Upper lobe of right lung (tissue), 1 donor: ENCODE measurements around the gene MEIS3. TPM values are rescaled to one million over a fixed set of nuclear protein-coding genes. Genes with fewer than 3 reads are reported as not detected.

ENCODE experiments used
- ATAC-seq: fragments of 200-7000 bp; cut with Tn5 transposase; one replicate; pipeline ENCODE4 v1.9.1; 2020; ENCODE audit warnings: mild to moderate bottlenecking, moderate library complexity
- DNase-seq: peaks from one replicate; pipeline ENCODE4 v3.0.0-alpha.2; 2020
- H3K27ac ChIP-seq: fragments of 200-600 bp; one replicate; pipeline ENCODE4 v1.8.0; 2022
- H3K27me3 ChIP-seq: fragments of 200-600 bp; one replicate; pipeline ENCODE4 v1.8.0; 2022; ENCODE audit warnings: mild to moderate bottlenecking
- H3K36me3 ChIP-seq: fragments of 200-600 bp; one replicate; pipeline ENCODE4 v1.8.0; 2022
- H3K4me1 ChIP-seq: fragments of 200-600 bp; one replicate; pipeline ENCODE4 v1.8.0; 2022
- H3K4me3 ChIP-seq: fragments of 200-600 bp; one replicate; pipeline ENCODE4 v1.8.0; 2022; ENCODE audit warnings: mild to moderate bottlenecking
- H3K9me3 ChIP-seq: fragments of 200-600 bp; one replicate; pipeline ENCODE4 v1.8.0; 2022
- intact Hi-C: fragments of 100-400 bp; cut with DNase I; formaldehyde crosslinking; loops from one replicate; pipeline ENCODE4 v1.11.0; 2022
- total RNA-seq: library from RNA; stranded (reverse); fragmentation: NEBNext Ultra II Directional; extraction: Animal tissue kit (Norgen Biotek cat#: 25700); gene quantifications from one replicate; pipeline ENCODE4 v1.2.1, GENCODE V29; 2021
- TF ChIP-seq, protein P1 (sequence below): fragments of 200-600 bp; IDR thresholded peaks from one replicate; pipeline ENCODE4 v1.8.0; 2022; ENCODE audit warnings: antibody characterized with exemption
- donor health status: DM: no; HTN: yes; CAD: no; lungs with severe emphysema.

Gene MEIS3
- total RNA-seq, 1 donor from 2014 or later: 4.3 TPM

DNA sequence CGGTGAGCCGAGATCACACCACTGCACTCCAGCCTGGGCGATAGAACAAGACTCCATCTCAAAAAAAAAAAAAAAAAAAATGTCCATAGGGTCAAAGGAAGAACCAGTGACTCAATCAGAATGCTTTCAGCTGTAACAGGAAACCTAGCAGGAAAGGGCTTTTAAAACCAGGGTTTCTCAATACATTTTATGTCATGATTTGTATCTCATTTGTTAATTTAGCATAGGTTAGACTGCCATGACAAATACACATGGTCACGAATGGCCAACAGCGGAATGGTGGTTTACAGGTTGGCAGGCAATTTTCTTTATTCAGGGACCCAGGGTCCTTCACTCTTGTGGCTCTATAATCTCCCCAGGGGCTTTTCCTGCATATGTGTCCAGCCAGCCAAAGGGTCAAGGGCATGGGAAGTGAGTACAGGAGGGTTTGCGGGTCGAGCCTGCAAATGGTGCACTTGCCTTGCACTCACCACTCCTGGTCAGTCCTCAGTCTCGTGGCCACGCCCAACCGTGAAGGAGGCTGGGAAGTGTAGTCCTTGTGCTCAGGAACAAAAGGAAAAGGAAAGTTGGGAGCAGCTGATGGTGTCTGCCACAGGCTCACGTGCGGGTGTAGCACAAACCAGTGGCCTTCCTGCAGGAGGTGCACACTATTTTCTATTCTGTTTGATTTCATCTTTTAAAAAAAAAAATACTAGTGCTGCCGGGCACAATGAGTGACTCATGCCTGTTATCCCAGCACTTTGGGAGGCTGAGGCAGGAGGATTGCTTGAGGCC, 55.4 kb downstream of the MEIS3 start:
- TF ChIP-seq, protein P1, sequence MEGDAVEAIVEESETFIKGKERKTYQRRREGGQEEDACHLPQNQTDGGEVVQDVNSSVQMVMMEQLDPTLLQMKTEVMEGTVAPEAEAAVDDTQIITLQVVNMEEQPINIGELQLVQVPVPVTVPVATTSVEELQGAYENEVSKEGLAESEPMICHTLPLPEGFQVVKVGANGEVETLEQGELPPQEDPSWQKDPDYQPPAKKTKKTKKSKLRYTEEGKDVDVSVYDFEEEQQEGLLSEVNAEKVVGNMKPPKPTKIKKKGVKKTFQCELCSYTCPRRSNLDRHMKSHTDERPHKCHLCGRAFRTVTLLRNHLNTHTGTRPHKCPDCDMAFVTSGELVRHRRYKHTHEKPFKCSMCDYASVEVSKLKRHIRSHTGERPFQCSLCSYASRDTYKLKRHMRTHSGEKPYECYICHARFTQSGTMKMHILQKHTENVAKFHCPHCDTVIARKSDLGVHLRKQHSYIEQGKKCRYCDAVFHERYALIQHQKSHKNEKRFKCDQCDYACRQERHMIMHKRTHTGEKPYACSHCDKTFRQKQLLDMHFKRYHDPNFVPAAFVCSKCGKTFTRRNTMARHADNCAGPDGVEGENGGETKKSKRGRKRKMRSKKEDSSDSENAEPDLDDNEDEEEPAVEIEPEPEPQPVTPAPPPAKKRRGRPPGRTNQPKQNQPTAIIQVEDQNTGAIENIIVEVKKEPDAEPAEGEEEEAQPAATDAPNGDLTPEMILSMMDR: no peak
- Histone ChIP-seq H3K9me3 (no peaks in the 10 kb centered on the region), H3K4me1 (no peaks in the 10 kb centered on the region), H3K27ac (no peak overlapping the region), H3K27me3 (no peaks in the 10 kb centered on the region), H3K36me3 (peaks cover 79% of the 10 kb centered on the region), H3K4me3 (no peak overlapping the region)
- intact Hi-C loops: no loop called here
- DNase-seq (no peak), ATAC-seq (peak; percentile 53)

DNA sequence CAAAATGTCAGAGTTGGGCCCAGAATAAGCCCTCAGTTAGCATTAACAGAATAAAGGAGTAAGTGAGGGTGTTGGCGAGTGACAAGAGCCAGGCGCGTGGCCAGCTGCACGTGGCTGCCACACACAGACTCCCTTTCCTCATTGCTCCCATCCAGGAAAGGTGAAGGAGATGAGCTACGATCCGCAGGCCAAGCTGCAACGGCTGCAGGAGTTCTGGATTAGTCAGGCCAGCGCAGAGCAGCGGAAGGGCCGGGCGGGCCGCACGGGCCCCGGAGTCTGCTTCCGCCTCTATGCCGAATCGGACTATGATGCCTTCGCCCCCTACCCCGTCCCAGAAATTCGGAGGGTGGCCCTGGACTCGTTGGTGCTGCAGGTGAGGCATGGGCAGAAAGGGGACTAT, 57.0 kb downstream of the MEIS3 start:
- Histone ChIP-seq H3K27ac (no peak overlapping the region), H3K36me3 (peaks cover 87% of the 10 kb centered on the region), H3K4me3 (no peak overlapping the region), H3K4me1 (no peaks in the 10 kb centered on the region), H3K27me3 (no peaks in the 10 kb centered on the region), H3K9me3 (no peaks in the 10 kb centered on the region)
- TF ChIP-seq, protein P1: no peak
- no peak for ATAC-seq
- intact Hi-C loops: no loop called here
- no peak for DNase-seq

DNA sequence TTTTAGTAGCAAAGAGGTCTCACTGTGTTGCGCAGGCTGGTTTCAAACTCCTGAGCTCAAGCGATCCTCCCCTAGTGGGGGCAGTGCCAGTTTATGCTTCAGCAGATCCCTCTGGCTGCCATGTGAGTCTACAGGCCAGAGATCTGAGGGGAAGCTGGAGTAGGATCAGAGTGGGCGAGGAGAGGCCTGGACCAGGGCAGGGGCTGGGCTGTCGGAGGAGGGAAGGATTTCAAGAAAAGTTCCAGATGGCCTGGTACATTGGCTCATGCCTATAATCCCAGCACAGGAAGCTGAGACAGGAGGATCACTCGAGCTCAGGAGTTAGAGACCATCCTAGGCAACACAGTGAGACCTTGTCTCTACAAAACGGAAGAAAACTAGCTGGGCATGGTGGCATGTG, 60.4 kb downstream of the MEIS3 start:
- DNase-seq: no peak
- Histone ChIP-seq H3K9me3 (no peaks in the 10 kb centered on the region), H3K27ac (no peak overlapping the region), H3K36me3 (peaks cover 98% of the 10 kb centered on the region), H3K4me3 (no peak overlapping the region), H3K27me3 (no peaks in the 10 kb centered on the region), H3K4me1 (no peaks in the 10 kb centered on the region)
- ATAC-seq: no peak
- TF ChIP-seq, protein P1: no peak
- intact Hi-C loops: no loop called here

DNA sequence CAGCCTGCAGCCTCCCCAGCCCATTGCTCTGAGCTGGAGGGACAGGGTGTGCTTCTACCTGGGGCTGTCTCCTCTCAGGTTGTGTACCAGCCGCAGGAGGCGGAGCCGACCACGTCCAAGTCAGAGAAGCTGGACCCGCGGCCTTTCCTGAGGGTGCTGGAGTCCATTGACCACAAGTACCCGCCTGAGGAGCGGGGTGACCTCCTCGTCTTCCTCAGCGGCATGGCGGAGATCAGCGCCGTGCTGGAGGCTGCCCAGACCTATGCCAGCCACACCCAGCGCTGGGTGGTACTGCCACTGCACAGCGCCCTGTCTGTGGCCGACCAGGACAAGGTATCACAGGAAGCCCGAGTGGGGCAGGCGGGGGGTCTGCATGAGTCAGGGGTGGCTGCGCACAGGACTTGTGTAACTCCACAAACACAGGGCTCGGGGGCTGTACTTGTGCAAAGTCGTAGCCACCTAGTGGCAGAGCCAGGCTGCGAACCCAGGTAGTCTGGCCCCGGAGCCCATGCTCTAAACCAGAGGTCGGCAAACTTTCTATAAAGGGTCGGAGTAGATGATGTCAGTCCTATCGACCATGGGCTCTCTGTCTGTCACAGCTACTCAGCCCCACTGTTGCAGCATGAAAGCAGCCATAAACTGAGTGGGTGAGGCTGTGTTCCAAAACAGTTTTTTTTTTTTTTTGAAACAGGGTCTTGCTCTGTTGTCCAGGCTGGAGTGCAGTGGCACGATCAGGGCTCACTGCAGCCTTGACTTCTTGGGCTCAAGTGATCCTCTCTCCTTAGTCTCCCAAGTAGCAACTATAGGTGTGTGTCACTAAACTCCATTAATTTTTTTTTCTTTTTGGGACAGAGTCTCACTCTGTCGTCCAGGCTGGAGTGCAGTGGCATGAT, 61.3 kb downstream of the MEIS3 start:
- TF ChIP-seq, protein P1: no peak
- DNase-seq: no peak
- H3K27ac ChIP-seq: no peak overlapping the region
- H3K4me1 ChIP-seq: no peaks in the 10 kb centered on the region
- peaks cover 98% of the 10 kb centered on the region for H3K36me3 ChIP-seq
- ATAC-seq: peak; percentile 25
- intact Hi-C loops: no loop called here
- no peaks in the 10 kb centered on the region for H3K27me3 ChIP-seq
- H3K4me3 ChIP-seq: no peak overlapping the region
- H3K9me3 ChIP-seq: no peaks in the 10 kb centered on the region

DNA sequence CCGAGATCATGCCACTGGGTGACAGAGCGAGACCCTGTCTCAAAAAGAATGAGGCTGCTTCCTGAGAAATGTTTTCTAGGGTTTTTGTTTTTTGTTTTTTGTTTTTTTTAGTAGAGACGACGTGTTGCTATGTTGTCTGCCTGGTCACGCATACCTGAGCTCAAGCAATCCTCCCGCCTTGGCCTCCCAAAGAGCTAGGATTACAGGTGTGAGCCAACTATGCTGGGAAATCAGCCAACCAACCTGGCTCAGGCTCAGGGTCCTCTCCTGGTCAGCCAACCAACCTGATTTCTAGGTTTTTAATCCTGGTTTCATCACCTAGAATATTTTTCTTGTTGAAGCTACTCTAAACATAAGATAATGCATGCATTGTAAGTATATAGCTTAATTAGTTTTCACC, 62.4 kb downstream of the MEIS3 start:
- ATAC-seq: no peak
- intact Hi-C loops: no loop called here
- no peaks in the 10 kb centered on the region for H3K9me3 ChIP-seq
- H3K27ac ChIP-seq: no peak overlapping the region
- no peak for DNase-seq
- peaks cover 91% of the 10 kb centered on the region for H3K36me3 ChIP-seq
- H3K4me3 ChIP-seq: no peak overlapping the region
- no peaks in the 10 kb centered on the region for H3K4me1 ChIP-seq
- no peaks in the 10 kb centered on the region for H3K27me3 ChIP-seq
- TF ChIP-seq, protein P1: no peak
